ENCODE data around the gene PTGR3.
"Not testable (repeated sequence)": the region's sequence is repeated elsewhere in the genome, so short reads cannot be mapped to it uniquely, and the experiment has no call there.

DNA sequence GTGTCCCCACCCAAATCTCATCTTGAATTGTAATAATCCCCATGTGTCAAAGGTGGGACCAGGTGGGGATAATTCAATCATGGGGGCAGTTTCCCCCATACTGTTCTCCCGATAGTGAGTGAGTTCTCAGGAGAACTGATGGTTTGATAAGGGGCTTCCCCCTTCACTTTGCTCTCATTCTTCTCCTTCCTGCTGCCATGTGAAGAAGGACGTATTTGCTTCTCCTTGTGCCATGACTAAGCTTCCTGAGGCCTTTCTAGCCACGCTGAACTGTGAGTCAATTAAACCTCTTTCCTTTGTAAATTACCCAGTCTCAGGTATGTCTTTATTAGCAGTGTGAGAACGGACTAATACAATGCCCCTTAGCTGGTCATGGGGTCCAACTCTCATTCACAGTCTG is 21.2 kb downstream of the PTGR3 start:
- TF ChIP-seq, protein P1, sequence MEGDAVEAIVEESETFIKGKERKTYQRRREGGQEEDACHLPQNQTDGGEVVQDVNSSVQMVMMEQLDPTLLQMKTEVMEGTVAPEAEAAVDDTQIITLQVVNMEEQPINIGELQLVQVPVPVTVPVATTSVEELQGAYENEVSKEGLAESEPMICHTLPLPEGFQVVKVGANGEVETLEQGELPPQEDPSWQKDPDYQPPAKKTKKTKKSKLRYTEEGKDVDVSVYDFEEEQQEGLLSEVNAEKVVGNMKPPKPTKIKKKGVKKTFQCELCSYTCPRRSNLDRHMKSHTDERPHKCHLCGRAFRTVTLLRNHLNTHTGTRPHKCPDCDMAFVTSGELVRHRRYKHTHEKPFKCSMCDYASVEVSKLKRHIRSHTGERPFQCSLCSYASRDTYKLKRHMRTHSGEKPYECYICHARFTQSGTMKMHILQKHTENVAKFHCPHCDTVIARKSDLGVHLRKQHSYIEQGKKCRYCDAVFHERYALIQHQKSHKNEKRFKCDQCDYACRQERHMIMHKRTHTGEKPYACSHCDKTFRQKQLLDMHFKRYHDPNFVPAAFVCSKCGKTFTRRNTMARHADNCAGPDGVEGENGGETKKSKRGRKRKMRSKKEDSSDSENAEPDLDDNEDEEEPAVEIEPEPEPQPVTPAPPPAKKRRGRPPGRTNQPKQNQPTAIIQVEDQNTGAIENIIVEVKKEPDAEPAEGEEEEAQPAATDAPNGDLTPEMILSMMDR (IDR thresholded peaks at IDR 0.05 in 8 of 11, conservative IDR thresholded peaks at IDR 0.05 in 3 of 11): not testable (repeated sequence)
- TF ChIP-seq POLR2A, POLR2AphosphoS5 (IDR thresholded peaks at IDR 0.05): not testable (repeated sequence)
